ENCODE measurements around the gene TYR. TPM values are rescaled to one million over a fixed set of nuclear protein-coding genes. Genes with fewer than 3 reads are reported as not detected.

The TYR gene
- total RNA-seq, 1 experiment from 2014 or later, result not detected

DNA sequence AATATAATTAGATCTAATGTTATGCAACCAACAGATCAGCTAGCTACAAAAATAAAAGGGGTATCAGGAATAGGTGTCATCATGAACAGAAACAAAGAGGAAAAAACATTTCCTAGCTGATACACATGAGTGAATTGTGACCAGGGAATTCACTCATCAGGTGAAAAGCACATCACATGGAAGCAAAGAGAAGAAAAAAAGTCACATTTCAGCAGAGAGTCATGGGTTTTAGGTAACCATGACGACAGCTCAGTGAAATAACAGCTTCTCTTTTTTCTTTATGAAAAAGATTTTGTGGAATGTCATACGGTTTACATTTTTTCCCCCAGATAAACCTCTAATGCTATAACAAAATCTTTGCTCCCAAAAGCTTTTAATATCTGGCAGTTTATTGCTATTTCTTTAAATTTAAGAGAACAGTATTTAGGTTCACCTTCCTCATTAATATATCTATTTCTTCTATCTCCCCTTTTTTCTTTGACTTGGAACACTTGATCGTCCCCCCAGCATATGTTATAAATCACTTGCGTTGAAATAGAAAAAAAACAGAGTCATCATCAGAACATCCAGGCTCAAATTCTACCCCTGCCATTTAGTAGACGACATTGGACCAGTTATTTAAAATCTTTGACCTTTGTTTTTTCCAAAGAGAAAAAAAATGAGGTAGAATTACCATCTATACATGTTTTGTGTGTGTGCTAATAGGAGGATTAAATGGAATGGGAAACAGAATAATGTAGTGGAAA lies 5.3 kb downstream of the TYR start:
- TF ChIP-seq, protein P1, sequence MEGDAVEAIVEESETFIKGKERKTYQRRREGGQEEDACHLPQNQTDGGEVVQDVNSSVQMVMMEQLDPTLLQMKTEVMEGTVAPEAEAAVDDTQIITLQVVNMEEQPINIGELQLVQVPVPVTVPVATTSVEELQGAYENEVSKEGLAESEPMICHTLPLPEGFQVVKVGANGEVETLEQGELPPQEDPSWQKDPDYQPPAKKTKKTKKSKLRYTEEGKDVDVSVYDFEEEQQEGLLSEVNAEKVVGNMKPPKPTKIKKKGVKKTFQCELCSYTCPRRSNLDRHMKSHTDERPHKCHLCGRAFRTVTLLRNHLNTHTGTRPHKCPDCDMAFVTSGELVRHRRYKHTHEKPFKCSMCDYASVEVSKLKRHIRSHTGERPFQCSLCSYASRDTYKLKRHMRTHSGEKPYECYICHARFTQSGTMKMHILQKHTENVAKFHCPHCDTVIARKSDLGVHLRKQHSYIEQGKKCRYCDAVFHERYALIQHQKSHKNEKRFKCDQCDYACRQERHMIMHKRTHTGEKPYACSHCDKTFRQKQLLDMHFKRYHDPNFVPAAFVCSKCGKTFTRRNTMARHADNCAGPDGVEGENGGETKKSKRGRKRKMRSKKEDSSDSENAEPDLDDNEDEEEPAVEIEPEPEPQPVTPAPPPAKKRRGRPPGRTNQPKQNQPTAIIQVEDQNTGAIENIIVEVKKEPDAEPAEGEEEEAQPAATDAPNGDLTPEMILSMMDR (conservative IDR thresholded peaks at IDR 0.05), result no peak
- H3K4me3 Mint-ChIP-seq, result no peak overlapping the region
- Histone ChIP-seq H3K79me1 (ENCODE audit: insufficient read depth, low read depth, low read length, poor library complexity, severe bottlenecking) (no peaks in the 10 kb centered on the region), H3K27me3 (ENCODE audit: insufficient read depth, low read length) (no peaks in the 10 kb centered on the region), H3K56ac (ENCODE audit: insufficient read length, low read depth, low read length) (no peak overlapping the region), H4K20me1 (ENCODE audit: control insufficient read depth, insufficient read depth, insufficient read length) (no peaks in the 10 kb centered on the region), H3K9ac (ENCODE audit: extremely low read depth, insufficient read length, low read length) (no peak overlapping the region), H2BK5ac (ENCODE audit: insufficient read length, low read length) (no peak overlapping the region), H3T11ph (ENCODE audit: low read length) (no peak overlapping the region), H3K4me1 (ENCODE audit: insufficient read depth, low read length) (no peaks in the 10 kb centered on the region), H2BK20ac (ENCODE audit: low read depth, low read length, poor library complexity, severe bottlenecking) (no peak overlapping the region), H3K23me2 (ENCODE audit: insufficient read length, low read depth, low read length, poor library complexity, severe bottlenecking) (no peaks in the 10 kb centered on the region), H2BK120ac (ENCODE audit: low read depth, low read length, poor library complexity, severe bottlenecking) (no peak overlapping the region), H3K14ac (ENCODE audit: insufficient read depth, low read length) (no peak overlapping the region), H2BK15ac (ENCODE audit: low read depth, low read length) (no peak overlapping the region), H4K8ac (replicated peaks; ENCODE audit: insufficient read length, low read depth, low read length) (no peak overlapping the region), H3K27ac (ENCODE audit: insufficient read length, low read depth, low read length) (no peak overlapping the region), H3K23ac (ENCODE audit: insufficient read length, low read depth, low read length) (no peak overlapping the region), H3K4me2 (ENCODE audit: insufficient read depth, insufficient read length, low read length) (no peak overlapping the region), H3K9me3 (ENCODE audit: control insufficient read depth, low read depth, low read length) (no peaks in the 10 kb centered on the region), H3K4ac (ENCODE audit: low read depth, low read length) (no peak overlapping the region), H2AK5ac (ENCODE audit: insufficient read length, low read length) (no peak overlapping the region), H4K91ac (ENCODE audit: insufficient read length, low read depth, low read length) (no peak overlapping the region), H2BK12ac (ENCODE audit: insufficient read length, low read depth, low read length) (no peak overlapping the region), H4K5ac (ENCODE audit: insufficient read length, low read depth, low read length) (no peak overlapping the region), H3K18ac (ENCODE audit: insufficient read length, low read depth, low read length) (no peak overlapping the region), H3K79me2 (ENCODE audit: insufficient read depth, low read length) (no peaks in the 10 kb centered on the region), H2AFZ (ENCODE audit: low read length) (no peak overlapping the region)
- no peak for DNase-seq
- WGBS (ENCODE audit: extremely low coverage, insufficient read length, low lambda C conversion rate), result no CpG with 5 or more reads among the region's 5 CpGs
- H3K36me3 Mint-ChIP-seq (ENCODE audit: insufficient read depth in 1 of 3, low read depth in 3 of 3), result no peaks in the 10 kb centered on the region
- no peaks in the 10 kb centered on the region for H3K9me3 Mint-ChIP-seq
- no peak overlapping the region; a peak in 1 of 7 replicates for H3K27ac Mint-ChIP-seq
- no peaks in the 10 kb centered on the region for H3K27me3 Mint-ChIP-seq (ENCODE audit: low read depth)
- peaks cover 10 to 11% of the 10 kb centered on the region in 2 experiments for H3K4me1 Mint-ChIP-seq
